ENCODE results near the gene PRR19.

The PRR19 gene

GRCh38 chr19:42295831-42296525, 6.0 kb upstream of the PRR19 start:
- no peak for DNase-seq (ENCODE audit: low read depth)

GRCh38 chr19:42297039-42297438, 4.9 kb upstream of the PRR19 start:
- no peak for DNase-seq (ENCODE audit: low read depth)

DNA sequence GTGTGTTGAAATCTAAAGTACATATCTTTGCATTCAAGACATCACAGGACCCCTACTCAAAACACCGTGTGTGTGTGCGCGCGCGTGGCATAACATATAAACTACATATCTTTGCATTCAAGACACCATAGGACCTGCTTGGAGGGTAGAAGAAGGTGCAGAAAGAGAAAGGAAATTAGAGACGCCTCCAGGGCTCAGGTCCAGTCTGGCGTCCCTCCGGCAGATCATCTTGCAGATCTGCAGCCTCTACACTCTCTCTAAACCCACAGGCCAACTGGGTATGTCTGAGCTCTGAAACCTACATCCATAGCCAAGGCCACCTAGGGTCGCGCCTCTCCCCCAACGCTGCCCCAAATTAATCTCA, 1.2 kb downstream of the PRR19 start:
- no peak for DNase-seq (ENCODE audit: low read depth)

- DNase-seq (ENCODE audit: low read depth) = no peak
Observed at GRCh38 chr19:42303876-42304275, 1.9 kb downstream of the PRR19 start.

- no peak for DNase-seq (ENCODE audit: low read depth)
Observed at GRCh38 chr19:42306646-42307045, 4.7 kb downstream of the PRR19 start.

DNA sequence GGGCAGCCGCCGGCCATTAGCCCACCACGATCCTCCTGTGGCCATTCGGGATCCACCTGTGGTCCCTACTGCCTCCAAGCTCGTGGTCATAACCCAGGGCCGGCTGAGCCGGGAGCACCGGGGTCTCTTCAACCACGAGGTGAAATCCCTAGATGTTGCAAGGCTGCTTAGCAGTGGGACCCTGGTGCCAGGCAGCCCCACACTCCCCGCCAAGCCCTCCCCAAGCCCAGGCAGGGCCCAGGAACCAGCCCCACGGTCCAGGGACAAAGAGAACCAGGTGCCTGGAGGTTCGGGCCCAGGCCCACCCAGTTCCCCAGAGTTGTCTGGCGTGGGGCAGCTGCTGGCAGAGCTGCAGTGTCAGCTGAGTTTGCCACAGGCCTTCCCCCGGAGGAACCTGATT, 7.8 kb downstream of the PRR19 start:
- no peak for DNase-seq (ENCODE audit: low read depth)

DNA sequence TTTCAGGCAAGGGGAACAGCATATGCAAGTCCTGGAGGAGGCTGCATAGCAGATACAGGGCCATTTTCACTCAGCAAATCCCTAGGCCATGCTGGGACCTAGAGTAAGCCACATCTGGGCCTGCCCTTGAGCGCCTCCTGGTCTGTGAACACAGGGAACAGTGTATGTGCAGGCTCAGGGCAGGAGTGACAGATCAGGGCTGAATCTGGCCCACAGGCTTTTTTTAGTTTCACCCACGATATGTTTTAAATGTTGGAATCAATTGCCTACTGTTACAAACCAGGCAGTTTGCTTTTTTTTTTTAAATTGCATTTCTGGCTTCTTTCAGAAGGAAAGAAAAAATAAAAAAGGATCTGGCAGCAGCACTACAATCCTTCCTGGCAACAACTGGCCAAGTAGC, 9.7 kb downstream of the PRR19 start:
- DNase-seq (ENCODE audit: low read depth) = no peak

GRCh38 chr19:42312370-42312769, 10.4 kb downstream of the PRR19 start:
- no peak for DNase-seq (ENCODE audit: low read depth)

DNA sequence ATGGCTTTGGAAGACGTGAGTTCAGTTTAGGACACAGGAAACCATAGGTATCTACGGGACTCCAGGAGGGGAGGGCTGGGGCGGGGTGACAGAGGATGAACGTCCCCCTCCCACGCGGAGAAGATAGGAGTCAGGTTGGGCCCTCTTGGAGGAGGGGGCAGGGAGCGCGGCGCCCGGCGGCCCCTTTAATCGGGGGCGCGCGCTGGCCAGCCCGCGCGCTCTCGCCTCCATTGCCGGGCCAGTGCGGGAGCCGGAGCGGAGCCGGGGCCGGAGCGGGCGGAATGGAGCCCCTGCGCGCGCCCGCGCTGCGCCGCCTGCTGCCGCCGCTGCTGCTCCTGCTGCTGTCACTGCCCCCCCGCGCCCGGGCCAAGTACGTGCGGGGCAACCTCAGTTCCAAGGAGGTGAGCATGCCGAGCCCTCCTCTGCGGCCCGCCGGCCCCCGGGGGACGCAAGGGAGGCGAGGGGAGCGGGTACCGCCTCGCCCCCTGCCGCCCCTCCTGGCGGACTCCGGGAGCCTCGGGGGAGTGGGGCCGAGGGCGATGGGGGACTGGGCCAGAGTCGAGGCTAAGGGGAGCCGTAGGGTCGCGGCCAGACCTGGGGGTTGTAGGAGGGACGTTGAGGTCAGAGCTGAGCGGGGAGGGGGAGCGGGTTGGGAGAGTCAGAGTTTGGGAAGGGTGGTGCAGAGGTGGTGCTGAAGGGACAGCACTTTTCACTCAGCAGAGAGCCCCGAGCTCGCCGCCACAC, 11.3 kb downstream of the PRR19 start, which contains the start of gene TMEM145:
Gene TMEM145 (plus strand): TSS at position 214 of the 744 bp plus-strand sequence. CDS start 68 bp downstream, at position 282.
- DNase-seq (ENCODE audit: low read depth) = no peak

- DNase-seq (ENCODE audit: low read depth) = no peak
Observed at GRCh38 chr19:42313840-42314755, 12.2 kb downstream of the PRR19 start.

- no peak for DNase-seq (ENCODE audit: low read depth)
Observed at GRCh38 chr19:42315024-42315423, 13.1 kb downstream of the PRR19 start.

DNA sequence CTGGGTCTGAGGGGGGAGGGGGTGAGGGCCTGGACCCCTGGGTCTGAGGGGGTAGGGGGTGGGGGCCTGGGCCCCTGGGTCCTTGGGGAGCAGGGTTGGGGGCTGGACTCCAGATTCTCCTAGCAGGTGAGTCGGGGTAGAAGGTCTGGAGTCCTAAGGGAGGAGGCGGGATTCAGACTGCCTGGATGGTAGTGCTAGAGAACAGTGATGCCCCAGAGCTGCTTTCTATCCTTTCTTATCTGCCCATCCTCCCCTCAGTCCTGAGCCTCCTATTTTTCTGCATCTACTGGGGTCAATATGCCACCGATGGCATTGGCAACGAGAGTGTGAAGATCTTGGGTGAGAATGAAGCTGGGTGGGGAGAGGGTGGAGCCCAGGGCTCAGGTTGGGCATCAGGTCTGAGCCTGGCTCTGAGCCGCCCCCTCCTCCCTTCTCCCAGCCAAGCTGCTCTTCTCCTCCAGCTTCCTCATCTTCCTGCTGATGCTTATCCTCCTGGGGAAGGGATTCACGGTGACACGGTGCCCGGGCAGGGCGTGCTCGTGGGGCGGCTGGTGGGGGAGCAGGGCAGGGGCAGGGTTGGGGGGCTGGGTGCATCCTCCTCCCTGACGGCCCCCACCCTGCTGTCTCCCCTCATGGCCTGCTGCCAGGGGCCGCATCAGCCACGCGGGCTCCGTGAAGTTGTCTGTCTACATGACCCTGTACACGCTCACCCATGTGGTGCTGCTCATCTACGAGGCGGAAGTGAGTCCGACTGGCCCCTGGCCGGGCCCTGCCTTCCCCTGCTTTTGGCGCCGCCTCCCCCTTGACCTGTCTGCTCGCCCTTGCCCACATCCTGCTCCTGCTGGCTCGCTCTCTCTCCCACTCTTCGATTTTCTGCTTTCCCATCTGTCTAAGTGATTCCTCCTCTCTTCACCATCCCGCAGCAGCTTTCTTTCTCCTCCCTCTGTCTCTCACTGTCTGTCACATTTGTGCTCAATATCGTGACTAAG, 14.6 kb downstream of the PRR19 start:
- no peak for DNase-seq (ENCODE audit: low read depth)

- DNase-seq (ENCODE audit: low read depth) = no peak
Observed at GRCh38 chr19:42317535-42317934, 15.6 kb downstream of the PRR19 start.

DNA sequence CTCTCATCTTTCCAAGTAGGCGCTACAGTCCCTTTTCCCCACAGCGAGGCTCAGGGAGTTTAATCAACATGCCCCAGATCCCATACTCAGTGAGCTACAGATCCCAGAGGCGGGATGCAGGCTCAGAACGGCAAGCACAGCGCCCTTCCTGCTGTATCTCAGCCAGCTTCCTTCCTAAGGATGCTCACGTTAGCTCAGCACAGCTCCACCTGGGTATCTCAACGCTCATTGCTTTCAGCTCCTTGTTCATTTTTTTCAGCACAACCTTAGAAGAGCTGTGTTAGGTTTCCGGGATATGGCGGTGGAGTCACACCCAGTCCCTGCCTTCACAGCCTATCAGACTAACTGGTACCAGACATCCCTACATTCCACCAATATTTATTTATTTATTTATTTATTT, 20.4 kb downstream of the PRR19 start:
- DNase-seq (ENCODE audit: low read depth) = no peak

GRCh38 chr19:42323473-42323851, 21.5 kb downstream of the PRR19 start:
- no peak for DNase-seq (ENCODE audit: low read depth)

- no peak for DNase-seq (ENCODE audit: low read depth)
Observed at GRCh38 chr19:42323852-42324654, 22.1 kb downstream of the PRR19 start.

DNA sequence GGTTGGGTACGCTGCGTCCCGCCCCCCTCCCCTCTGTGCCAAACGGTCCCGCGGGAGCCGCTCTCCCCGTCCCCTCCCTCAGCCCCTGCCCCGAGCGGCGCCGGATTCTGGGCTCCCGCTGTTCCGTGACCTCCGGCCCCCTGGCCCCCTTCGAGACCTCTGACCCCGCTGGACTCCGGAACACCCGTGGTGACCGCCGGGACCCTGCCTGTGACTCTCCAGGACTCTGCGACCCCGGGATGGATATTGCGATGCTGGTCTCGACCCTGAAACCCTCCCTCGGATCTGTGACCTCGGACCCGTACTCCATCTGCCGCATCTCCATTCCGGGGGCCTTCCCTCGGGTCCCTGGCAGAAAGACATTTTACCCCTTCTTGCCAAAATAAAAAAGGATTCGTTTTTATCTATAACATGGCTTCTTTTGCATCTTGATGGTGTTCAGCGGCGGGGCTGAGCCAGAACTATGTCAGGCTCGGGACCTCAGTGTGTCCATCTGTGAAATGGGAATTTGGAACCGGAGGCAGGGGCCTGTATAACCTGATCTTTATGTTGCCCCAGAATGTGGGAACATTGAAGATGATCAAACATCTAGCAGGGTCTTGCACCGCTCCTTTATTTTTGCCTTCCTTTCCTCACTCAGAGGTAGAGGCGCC, 22.8 kb downstream of the PRR19 start:
- no peak for DNase-seq (ENCODE audit: low read depth)

- peak; percentile 100 for DNase-seq (ENCODE audit: low read depth)
Observed at GRCh38 chr19:42325308-42325895, 23.5 kb downstream of the PRR19 start, which contains the start of gene MEGF8. Gene MEGF8 (plus strand): TSS chr19:42325635. CDS start chr19:42326244, 609 bp downstream.
